ENCODE data around the gene STARD5.

STARD5 gene

GRCh38 chr15:81326466-81327212 lies 2.7 kb upstream of the STARD5 start:
- no peak overlapping the region for H3K4me3 ChIP-seq (ENCODE audit: control insufficient read depth, low read depth, low read length)
- no peak for TF ChIP-seq CTCF (conservative IDR thresholded peaks at IDR 0.05; ENCODE audit: control insufficient read depth, insufficient read depth, low read depth, low read length)
- peak; percentile 46 for DNase-seq (ENCODE audit: low read depth)

- peak overlapping the region; percentile 88 for H3K4me3 ChIP-seq (ENCODE audit: control insufficient read depth, low read depth, low read length)
- TF ChIP-seq CTCF (conservative IDR thresholded peaks at IDR 0.05; ENCODE audit: control insufficient read depth, insufficient read depth, low read depth, low read length), result no peak
- DNase-seq (ENCODE audit: low read depth), result no peak
Measured at GRCh38 chr15:81323559-81323943, 390 bp downstream of the STARD5 start.

- DNase-seq (ENCODE audit: low read depth), result no peak
- H3K4me3 ChIP-seq (ENCODE audit: control insufficient read depth, low read depth, low read length), result peak overlapping the region; percentile 88
- no peak for TF ChIP-seq CTCF (conservative IDR thresholded peaks at IDR 0.05; ENCODE audit: control insufficient read depth, insufficient read depth, low read depth, low read length)
Measured at GRCh38 chr15:81322676-81323253, 1.2 kb downstream of the STARD5 start.

GRCh38 chr15:81321667-81322066 lies 2.3 kb downstream of the STARD5 start:
- no peak overlapping the region for H3K4me3 ChIP-seq (ENCODE audit: control insufficient read depth, low read depth, low read length)
- no peak for TF ChIP-seq CTCF (conservative IDR thresholded peaks at IDR 0.05; ENCODE audit: control insufficient read depth, insufficient read depth, low read depth, low read length)
- DNase-seq (ENCODE audit: low read depth), result no peak

- no peak for DNase-seq (ENCODE audit: low read depth)
- no peak overlapping the region for H3K4me3 ChIP-seq (ENCODE audit: control insufficient read depth, low read depth, low read length)
- TF ChIP-seq CTCF (conservative IDR thresholded peaks at IDR 0.05; ENCODE audit: control insufficient read depth, insufficient read depth, low read depth, low read length), result no peak
Measured at GRCh38 chr15:81317642-81318017, 6.3 kb downstream of the STARD5 start.

- DNase-seq (ENCODE audit: low read depth), result no peak
- TF ChIP-seq CTCF (conservative IDR thresholded peaks at IDR 0.05; ENCODE audit: control insufficient read depth, insufficient read depth, low read depth, low read length), result no peak
Measured at GRCh38 chr15:81316267-81316666, 7.7 kb downstream of the STARD5 start.

More at GRCh38 chr15:81316267-81316666, 7.7 kb downstream of the STARD5 start:
- H3K4me3 ChIP-seq (ENCODE audit: control insufficient read depth, low read depth, low read length), result no peak overlapping the region
